HG03196 (cell line): ENCODE measurements around the gene VCL.
"Not testable (repeated sequence)": the region's sequence is repeated elsewhere in the genome, so short reads cannot be mapped to it uniquely, and the experiment has no call there.

Experiments used
- ATAC-seq: cut with Tn5 transposase; IDR thresholded peaks from one replicate; pipeline ENCODE4 v1.9.1; 2021; ENCODE audit not compliant: unreplicated experiment

Gene VCL

DNA sequence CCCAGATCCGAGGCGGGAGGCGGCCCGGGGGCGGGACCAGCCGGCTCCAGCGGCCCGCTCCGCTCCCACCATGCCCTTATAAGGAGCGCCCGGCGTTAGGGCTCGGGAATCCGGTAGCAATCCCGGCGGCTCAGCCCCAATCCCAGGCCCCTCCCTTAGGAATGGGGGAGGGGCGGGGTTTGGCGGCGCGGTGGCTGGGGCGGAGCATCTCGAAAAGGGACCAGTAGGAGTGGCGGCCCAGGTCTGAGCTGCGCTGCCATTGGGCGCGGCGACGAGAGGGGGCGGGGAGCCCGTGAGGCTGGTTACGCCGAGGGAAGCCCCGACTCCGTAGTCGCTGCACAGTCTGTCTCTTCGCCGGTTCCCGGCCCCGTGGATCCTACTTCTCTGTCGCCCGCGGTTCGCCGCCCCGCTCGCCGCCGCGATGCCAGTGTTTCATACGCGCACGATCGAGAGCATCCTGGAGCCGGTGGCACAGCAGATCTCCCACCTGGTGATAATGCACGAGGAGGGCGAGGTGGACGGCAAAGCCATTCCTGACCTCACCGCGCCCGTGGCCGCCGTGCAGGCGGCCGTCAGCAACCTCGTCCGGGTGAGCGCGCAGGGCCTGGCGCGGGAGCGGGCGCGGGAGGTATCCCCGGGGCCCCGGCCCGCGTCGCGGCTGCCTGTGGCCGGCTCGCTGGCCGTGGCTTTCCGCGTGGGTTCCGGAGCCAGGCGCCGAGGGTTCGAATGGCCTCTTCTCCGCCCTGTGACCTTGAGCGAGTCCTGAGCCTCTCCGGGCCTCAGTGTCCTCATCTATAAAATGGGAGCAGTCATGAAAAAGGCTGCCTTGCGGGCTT, at the start of gene VCL:
TSS of gene VCL (plus strand) at position 330 of the 836 bp plus-strand sequence. CDS start at position 422, 92 bp downstream.
- ATAC-seq: peak; percentile 98

DNA sequence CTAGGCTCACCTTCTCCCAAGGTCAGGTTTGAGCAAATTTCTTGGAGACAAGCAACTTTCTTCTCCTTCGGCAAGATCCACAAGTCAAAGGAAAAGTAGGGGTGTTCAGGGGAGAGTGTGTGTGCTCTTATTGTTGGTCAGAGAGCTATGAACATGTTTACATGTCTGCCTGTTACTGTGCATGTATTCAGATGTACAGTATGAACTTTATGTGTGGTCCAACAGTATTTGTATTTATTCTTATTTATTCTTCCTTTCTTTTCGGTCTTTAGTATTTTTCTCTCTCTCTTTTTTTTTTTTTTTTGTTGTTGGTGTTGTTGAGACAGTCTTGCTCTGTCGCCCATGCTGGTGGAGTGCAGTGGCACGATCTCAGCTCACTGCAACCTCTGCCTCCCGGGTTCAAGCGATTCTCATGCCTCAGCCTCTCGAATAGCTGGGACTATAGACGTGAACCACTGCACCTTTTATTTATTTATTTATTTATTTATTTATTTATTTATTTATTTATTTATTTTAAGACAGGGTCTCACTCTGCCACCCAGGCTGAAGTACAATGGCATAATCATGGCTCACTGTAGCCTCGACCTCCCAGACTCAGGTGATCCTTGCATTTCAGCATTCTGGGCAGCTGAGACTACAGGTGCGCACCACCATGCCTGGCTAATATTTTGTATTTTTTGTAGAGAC, 48.8 kb upstream of the VCL start:
- ATAC-seq: no peak

GRCh38 chr10:73950155-73950948, 47.6 kb upstream of the VCL start:
- no peak for ATAC-seq

DNA sequence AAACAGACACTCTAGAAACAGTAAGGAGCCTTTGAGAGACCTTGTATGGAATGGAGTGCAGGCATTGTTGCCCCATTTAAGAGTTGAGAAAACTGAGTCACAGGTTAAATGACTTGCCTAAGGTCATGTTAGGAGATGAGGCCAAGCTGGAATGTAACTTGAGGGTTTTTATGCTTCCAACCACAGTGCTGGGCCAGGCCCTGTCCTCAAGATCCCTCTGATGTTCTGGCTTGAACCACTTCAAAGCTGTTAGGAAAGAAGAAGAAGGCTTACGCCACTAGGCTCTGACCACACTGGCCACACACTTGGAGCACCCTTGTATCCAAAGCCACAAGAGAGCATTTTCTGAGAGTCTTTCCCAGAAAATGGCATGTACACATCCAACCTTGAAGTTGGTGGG, 44.3 kb upstream of the VCL start:
- ATAC-seq: no peak

DNA sequence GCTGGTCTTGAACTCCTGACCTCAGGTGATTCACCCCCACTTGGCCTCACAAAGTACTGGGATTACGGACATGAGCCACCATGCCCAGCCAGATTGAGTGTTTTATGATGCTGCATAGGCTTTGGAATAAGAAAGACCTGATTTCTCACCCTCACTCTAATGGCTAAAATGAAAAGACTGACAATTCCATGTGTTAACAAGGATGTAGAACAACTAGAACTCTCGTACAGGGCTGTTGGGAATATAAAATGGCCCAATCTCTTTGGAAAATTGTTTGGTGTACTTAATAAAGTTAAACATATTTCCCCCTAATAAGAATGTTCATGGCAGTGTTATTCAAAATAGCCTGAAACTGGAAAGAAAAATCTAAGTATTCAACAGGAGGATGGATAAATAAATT, 43.2 kb upstream of the VCL start:
- ATAC-seq: no peak

GRCh38 chr10:73955719-73956118, 42.2 kb upstream of the VCL start:
- ATAC-seq: no peak

DNA sequence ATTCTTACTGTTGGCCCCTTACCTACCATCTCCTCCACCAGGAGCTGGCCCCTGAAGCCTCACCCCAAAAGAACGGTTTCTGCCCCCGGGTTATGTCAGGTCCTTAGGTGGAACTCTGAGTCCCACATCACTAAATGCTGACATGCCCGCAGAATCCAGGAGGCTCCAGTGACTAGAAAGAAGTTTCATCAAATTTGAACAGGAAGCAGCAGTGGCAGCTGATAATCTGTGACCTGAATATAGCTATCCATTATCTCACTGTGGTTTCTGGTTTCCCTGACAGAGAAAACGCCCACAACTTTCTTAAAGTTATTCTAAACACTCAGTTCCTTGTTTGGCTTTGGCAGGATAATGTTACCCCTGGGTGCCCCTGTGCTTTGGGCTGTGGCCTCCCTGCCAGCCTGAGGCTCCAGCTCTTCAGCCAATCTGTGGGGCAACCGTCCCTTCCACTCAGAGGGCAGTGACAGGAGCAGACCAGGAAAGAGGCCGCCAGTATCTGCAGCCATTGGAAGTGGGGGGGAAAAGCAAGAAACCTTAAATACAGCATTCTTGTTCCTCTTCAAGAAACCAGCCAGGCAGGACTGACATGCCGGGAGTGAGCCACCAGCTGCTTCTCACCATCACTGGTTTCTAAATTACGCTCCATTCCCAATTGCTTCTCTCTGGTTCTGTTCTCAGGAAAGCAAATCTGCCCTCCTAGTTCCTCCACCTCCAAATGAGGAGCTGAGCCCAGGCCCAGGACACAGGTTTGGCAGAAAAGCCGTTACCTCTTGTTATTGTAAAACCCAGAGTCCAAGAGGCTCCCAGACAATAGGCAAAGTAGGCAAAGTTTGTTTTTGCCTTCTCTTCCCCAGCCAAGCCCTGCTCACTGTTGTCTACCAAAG, 41.2 kb upstream of the VCL start:
- peak; percentile 42 for ATAC-seq

GRCh38 chr10:73959484-73960243, 38.3 kb upstream of the VCL start:
- ATAC-seq: no peak

DNA sequence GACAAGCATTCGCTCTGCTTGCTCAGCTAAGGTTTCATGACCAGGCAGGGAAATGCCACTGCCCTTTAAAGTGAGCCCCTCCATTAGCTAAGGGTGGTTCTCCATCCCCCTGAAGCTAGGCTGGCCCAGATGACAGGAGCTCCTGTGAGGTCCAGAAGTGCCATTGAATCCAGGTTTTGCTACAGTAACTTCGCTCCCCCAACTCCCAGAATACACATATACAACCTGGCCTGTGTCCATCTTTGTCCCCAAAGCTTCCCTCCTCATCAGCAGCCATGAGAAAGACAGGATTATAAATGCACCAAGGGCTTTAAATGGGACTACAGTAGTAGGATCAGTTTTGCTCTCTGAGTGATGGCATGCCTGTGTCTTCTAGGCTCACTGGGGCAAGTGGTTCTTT, 35.5 kb upstream of the VCL start:
- no peak for ATAC-seq

GRCh38 chr10:73963533-73963932, 34.4 kb upstream of the VCL start:
- not testable (repeated sequence) for ATAC-seq

DNA sequence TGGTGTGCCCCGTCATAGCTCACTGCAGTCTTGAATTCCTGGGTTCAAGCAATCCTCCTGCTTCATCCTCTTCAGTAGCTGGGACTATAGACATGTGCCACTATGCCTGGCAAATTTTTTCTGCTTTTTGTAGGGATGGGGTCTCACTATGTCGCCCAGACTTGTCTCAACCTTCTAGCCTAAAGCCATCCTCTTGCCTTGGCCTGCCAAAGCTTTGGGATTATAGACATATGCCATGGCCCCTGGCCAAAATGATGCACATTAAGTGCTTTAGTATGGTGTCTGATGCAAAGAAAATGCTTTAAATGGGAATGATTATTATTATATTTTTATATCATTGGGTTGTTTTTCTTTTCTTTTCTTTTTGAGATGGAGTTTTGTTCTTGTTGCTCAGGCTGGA, 33.2 kb upstream of the VCL start:
- no peak for ATAC-seq

GRCh38 chr10:73965267-73965889, 32.5 kb upstream of the VCL start:
- ATAC-seq: not testable (repeated sequence)

GRCh38 chr10:73965890-73966768, 31.8 kb upstream of the VCL start:
- ATAC-seq: no peak

GRCh38 chr10:73967022-73967429, 30.9 kb upstream of the VCL start:
- ATAC-seq: no peak

- no peak for ATAC-seq
Observed at GRCh38 chr10:73967544-73967943, 30.4 kb upstream of the VCL start.

DNA sequence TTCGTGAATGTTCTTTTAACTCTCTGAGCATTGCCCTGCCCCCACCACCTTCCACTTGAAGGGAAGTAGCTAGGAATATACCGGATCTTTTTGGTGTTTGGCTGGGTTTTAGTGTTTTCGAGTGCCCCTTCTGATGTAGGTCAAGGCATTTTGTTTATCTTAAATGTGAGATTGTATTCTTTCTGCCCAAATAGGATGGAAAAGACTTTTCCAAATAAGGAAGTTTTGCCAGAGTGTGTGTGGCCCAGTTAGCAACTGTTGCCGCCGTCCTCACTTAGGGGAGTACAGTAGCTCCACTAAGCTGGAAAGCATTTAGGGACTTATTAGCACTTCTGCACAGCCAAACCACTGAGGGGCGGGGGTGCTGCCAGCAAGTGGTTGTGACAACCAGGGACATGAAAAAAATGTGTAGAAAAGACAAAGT, 29.8 kb upstream of the VCL start:
- no peak for ATAC-seq

DNA sequence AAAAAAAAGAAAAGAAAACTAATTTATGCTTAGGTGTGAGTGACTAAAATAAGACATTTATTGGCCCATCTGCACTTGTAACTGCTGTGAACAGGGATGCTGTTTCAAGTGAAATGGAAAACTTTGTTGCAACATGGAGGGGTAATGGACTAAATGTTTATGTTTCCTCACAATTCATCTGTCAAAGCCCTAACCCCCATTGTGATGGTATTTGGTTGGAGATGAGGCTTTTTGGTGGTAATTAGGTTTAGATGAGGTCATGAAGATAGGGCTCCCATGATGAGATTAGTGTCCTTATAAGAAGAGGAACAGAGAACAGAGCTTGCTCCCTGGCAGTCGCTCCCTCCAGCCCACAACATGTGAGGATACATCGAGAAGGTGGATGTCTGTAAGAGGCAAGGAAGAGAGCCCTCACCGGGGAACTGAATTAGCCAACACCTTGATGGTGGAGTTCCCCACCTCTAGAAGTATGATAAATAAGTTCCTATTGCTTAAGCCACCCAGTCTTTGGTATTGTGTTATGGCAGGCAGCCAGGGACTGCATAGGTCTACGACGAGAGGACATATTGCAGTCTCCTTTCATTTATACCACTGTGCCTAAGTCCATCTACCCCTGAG, 28.6 kb upstream of the VCL start:
- ATAC-seq: no peak

- no peak for ATAC-seq
Observed at GRCh38 chr10:73970845-73971244, 27.1 kb upstream of the VCL start.
